Gastrocnemius medialis (tissue), 4 donors: ENCODE measurements around the gene NUDT13.

Experiments used
- POLR2A ChIP-seq, 2 donors: fragments of 450-650 bp; IDR thresholded peaks; one replicate each; pipeline ENCODE4 v1.6.1; 2017; ENCODE audit warnings: antibody characterized with exemption in 2 of 2, mild to moderate bottlenecking in 2 of 2, moderate library complexity in 2 of 2
- TF ChIP-seq, protein P1 (sequence below), 5 experiments: fragments of 450-650 bp in 3 of 5; fragments of 200-600 bp in 2 of 5; sonication (generic) in 2 of 5; IDR thresholded peaks in 4 of 5; conservative IDR thresholded peaks in 1 of 5; 1 replicate in 4 of 5; 2 replicates in 1 of 5; pipeline ENCODE4 v1.5.1; 2016 to 2019; ENCODE audit warnings: antibody characterized with exemption in 5 of 5, mild to moderate bottlenecking in 3 of 5, moderate library complexity in 3 of 5

DNA sequence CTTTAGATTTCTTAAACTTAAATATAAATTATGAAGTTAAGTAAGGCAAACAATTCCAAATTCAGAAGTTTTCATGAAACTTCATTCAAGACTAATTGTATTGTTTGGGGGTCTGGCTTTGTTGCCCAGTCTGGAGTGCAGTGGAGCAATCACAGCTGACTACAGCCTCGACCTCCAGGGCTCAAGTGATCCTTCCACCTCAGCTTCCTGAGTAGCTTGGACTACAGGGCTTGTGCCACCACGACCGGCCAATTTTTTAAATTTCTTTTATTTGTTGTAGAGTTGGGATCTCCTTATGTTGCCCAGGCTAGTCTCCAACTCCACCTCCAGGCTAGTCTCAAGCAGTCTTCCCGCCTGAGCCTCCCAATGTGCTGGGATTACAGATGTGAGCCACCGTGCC lies 26.0 kb upstream of the NUDT13 start:
- TF ChIP-seq, protein P1, sequence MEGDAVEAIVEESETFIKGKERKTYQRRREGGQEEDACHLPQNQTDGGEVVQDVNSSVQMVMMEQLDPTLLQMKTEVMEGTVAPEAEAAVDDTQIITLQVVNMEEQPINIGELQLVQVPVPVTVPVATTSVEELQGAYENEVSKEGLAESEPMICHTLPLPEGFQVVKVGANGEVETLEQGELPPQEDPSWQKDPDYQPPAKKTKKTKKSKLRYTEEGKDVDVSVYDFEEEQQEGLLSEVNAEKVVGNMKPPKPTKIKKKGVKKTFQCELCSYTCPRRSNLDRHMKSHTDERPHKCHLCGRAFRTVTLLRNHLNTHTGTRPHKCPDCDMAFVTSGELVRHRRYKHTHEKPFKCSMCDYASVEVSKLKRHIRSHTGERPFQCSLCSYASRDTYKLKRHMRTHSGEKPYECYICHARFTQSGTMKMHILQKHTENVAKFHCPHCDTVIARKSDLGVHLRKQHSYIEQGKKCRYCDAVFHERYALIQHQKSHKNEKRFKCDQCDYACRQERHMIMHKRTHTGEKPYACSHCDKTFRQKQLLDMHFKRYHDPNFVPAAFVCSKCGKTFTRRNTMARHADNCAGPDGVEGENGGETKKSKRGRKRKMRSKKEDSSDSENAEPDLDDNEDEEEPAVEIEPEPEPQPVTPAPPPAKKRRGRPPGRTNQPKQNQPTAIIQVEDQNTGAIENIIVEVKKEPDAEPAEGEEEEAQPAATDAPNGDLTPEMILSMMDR (IDR thresholded peaks at IDR 0.05 in 4 of 5, conservative IDR thresholded peaks at IDR 0.05 in 1 of 5) = no peak
- TF ChIP-seq POLR2A (IDR thresholded peaks at IDR 0.05) = no peak
